Breast epithelium (tissue), 3 donors: ENCODE data around the gene WAC.

ENCODE experiments used
- CTCF ChIP-seq, 3 donors: fragments of 450-650 bp; IDR thresholded peaks; one replicate each; pipeline ENCODE4 v1.5.1; 2016 to 2017; ENCODE audit warnings: antibody characterized with exemption in 3 of 3, mild to moderate bottlenecking in 3 of 3, moderate library complexity in 3 of 3
- POLR2A ChIP-seq: fragments of 450-650 bp; IDR thresholded peaks from one replicate; pipeline ENCODE4 v1.6.1; 2016; ENCODE audit warnings: antibody characterized with exemption, mild to moderate bottlenecking, moderate library complexity

GRCh38 chr10:28666751-28667467 is 134.0 kb downstream of the WAC start:
- no peak for TF ChIP-seq CTCF (IDR thresholded peaks at IDR 0.05)
- no peak for TF ChIP-seq POLR2A
